Activated CD8-positive, alpha-beta T cell treated with anti-CD3 and anti-CD28 coated beads for 36 hours (primary cell): ENCODE results near the gene NOTCH3. TPM values are rescaled to one million over a fixed set of nuclear protein-coding genes. Genes with fewer than 3 reads are reported as not detected.

ENCODE experiments used
- ATAC-seq: fragments of 200-7000 bp; cut with Tn5 transposase; one replicate; pipeline ENCODE4 v1.10.0; 2021; ENCODE audit warnings: mild to moderate bottlenecking, moderate library complexity
- CTCF ChIA-PET: fragments of 350-600 bp; sonication (Branson Sonifier 250); formaldehyde crosslinking; loops from one replicate; lab custom pipeline; 2021; ENCODE audit warnings: antibody characterized with exemption; lab: Charles Lee
- POLR2A ChIA-PET: fragments of 350-600 bp; sonication (Branson Sonifier 250); formaldehyde crosslinking; loops from one replicate; lab custom pipeline; 2021; ENCODE audit warnings: antibody characterized with exemption; lab: Charles Lee
- DNase-seq: peaks from one replicate; pipeline ENCODE4 v3.0.0-alpha.2; 2020
- H3K27ac Mint-ChIP-seq: one replicate; pipeline ENCODE4 v1.8.0; 2021; ENCODE audit warnings: mild to moderate bottlenecking, mixed read lengths
- H3K27me3 Mint-ChIP-seq: one replicate; pipeline ENCODE4 v1.8.0; 2021; ENCODE audit warnings: mixed read lengths
- H3K36me3 Mint-ChIP-seq: one replicate; pipeline ENCODE4 v1.8.0; 2021; ENCODE audit warnings: low read depth, mixed read lengths
- H3K4me1 Mint-ChIP-seq: one replicate; pipeline ENCODE4 v1.8.0; 2021; ENCODE audit warnings: low read depth, mixed read lengths
- H3K4me3 Mint-ChIP-seq: one replicate; pipeline ENCODE4 v1.8.0; 2021; ENCODE audit warnings: mild to moderate bottlenecking, moderate library complexity, mixed read lengths
- H3K9me3 Mint-ChIP-seq: one replicate; pipeline ENCODE4 v1.8.0; 2021; ENCODE audit warnings: mixed read lengths
- CTCF ChIP-seq: fragments of 200-600 bp; IDR thresholded peaks from one replicate; pipeline ENCODE4 v1.8.0; 2022; ENCODE audit warnings: antibody characterized with exemption, mild to moderate bottlenecking
- intact Hi-C: fragments of 100-400 bp; cut with micrococcal nuclease; formaldehyde crosslinking; loops from one replicate; pipeline ENCODE4 v1.10.0; 2022
- total RNA-seq, 2 experiments: library from RNA; stranded (reverse); gene quantifications; one replicate each; pipeline ENCODE4 v1.2.3, GENCODE V29; 2021

Gene NOTCH3
- total RNA-seq, 2 experiments from 2014 or later, result 0.16 TPM; not detected in 1

DNA sequence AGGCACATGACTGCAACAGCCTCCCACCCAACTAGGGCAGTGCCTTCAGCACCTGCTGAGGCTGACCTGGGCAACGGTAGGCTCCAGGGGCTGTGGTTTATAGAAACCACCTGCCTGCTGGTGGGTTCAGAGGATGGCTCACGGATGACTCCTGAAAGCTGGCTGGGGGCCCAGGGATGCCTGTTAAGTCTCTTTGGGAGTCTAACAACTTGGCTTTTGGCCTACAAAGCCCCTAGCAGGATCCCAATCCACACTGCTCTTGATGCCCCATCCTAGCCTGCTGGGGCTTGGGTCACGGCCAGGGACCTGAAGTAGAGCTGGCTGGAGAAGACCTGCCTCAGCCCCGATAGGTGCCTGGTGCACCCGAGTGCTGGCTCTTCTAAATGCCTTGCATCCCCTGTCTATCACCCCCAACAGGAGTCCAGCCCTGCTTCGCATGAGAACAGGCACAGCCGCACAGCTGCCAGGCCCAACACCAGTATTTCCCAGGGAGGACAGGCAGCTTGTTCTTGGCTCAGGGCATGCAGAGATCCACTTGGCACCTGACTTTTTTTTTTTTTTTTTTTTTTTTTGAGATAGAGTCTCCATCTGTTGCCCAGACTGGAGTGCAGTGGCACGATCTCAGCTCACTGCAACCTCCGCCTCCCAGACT lies 40.6 kb upstream of the NOTCH3 start:
- no peak for TF ChIP-seq CTCF
- H3K9me3 Mint-ChIP-seq, result no peaks in the 10 kb centered on the region
- no peaks in the 10 kb centered on the region for H3K4me1 Mint-ChIP-seq
- ATAC-seq, result no peak
- H3K36me3 Mint-ChIP-seq, result peaks cover 42% of the 10 kb centered on the region
- ChIA-PET POLR2A (no interaction called here), CTCF (no interaction called here)
- no peak overlapping the region for H3K27ac Mint-ChIP-seq
- no peak overlapping the region for H3K4me3 Mint-ChIP-seq
- DNase-seq, result no peak
- H3K27me3 Mint-ChIP-seq, result no peaks in the 10 kb centered on the region
- intact Hi-C loops, result no loop called here

DNA sequence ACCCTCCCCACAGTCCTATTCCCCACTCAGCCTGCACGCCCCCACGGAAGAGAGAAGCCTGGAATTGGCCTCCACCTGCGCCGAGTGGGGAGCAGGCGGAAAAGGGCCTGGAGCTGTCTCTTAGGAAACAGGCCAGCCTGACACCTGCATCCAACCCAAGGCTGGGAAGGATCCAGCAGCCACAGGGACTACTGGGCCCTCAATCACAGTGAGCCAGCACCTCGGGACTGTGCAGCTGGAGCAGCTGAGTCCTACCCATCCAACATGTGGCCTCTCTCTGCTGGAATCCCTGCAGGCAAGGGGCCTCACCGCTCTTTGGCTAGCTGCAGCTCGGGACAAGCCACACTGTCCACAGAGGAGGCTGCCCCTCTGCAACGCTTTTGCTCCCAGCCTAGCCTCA lies 39.7 kb upstream of the NOTCH3 start:
- intact Hi-C loops, result no loop called here
- Mint-ChIP-seq H3K27ac (no peak overlapping the region), H3K4me3 (no peak overlapping the region), H3K36me3 (peaks cover 40% of the 10 kb centered on the region), H3K27me3 (no peaks in the 10 kb centered on the region), H3K4me1 (no peaks in the 10 kb centered on the region), H3K9me3 (no peaks in the 10 kb centered on the region)
- no peak for DNase-seq
- no peak for TF ChIP-seq CTCF
- no peak for ATAC-seq
- ChIA-PET CTCF (no interaction called here), POLR2A (no interaction called here)

- H3K27me3 Mint-ChIP-seq, result peaks cover 2% of the 10 kb centered on the region
- no peaks in the 10 kb centered on the region for H3K9me3 Mint-ChIP-seq
- H3K4me3 Mint-ChIP-seq, result no peak overlapping the region
- intact Hi-C loops, result no loop called here
- no peak overlapping the region for H3K27ac Mint-ChIP-seq
- H3K36me3 Mint-ChIP-seq, result peaks cover 39% of the 10 kb centered on the region
- TF ChIP-seq CTCF, result no peak
- ATAC-seq, result no peak
- ChIA-PET POLR2A (no interaction called here), CTCF (no interaction called here)
- no peak for DNase-seq
- no peaks in the 10 kb centered on the region for H3K4me1 Mint-ChIP-seq
Observed at GRCh38 chr19:15239337-15239949, 38.6 kb upstream of the NOTCH3 start.

- Mint-ChIP-seq H3K27ac (no peak overlapping the region), H3K27me3 (peaks cover 5% of the 10 kb centered on the region), H3K4me1 (no peaks in the 10 kb centered on the region), H3K9me3 (no peaks in the 10 kb centered on the region), H3K36me3 (peaks cover 35% of the 10 kb centered on the region), H3K4me3 (no peak overlapping the region)
- intact Hi-C loops, result no loop called here
- POLR2A ChIA-PET, result interaction anchor here (0.6 kb wide), 1 partner anchor 15 kb away, joined by 3 read pairs; no protein-coding TSS in a partner anchor
- ATAC-seq, result no peak
- no peak for TF ChIP-seq CTCF
- no peak for DNase-seq
- CTCF ChIA-PET, result no interaction called here
Observed at GRCh38 chr19:15238639-15239155, 37.9 kb upstream of the NOTCH3 start.
